ENCODE measurements around the gene PDZK1IP1. TPM values are rescaled to one million over a fixed set of nuclear protein-coding genes. Genes with fewer than 3 reads are reported as not detected.

Gene PDZK1IP1
- total and polyA plus RNA-seq, 5 donors, result 0.23 to 0.48 TPM; not detected in 3

DNA sequence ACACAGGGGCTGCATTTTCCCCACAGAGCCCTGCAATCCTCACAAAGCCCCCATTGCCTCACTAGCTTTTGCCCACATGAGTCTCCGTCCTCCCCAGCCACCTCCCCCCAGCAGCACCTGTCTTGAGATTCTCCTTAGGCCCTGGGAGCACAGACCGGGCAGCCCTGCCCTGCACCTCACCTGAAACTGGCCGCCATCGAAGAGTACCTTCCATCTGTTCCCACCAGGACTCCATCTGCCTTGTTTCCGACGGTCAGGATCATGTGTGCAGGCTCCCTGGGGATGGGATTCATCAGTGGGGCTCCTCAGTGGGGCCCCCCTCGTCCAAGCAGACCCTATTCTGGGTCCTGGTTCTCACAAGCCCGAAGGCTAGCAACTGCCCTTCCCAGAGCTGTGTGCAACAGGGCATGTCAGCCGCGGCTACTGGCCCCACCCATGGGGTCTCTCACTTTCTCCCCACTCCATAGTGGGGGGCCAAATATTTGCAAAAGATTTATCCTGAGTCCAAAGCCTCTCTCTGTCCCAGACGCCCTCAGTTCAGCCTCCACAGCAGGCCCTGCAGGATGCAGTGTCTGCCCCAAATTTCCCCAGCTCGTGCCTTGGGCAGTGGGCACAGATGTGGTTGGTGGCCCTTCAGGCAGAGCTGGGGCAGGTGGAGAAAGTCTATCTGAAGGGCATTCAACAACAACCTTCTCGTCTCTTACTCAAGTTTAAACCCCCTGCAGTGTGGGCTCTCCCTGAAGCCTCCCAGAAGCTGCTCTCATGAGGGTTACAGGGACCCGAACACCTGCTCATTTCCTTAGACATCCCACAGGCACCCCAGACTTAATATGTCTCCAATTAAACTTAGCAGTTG is 4.8 kb downstream of the PDZK1IP1 start:
- WGBS, result 80% methylated on average over 14 of the region's 14 CpGs
- DNase-seq (no peak), ATAC-seq (no peak)
- Histone ChIP-seq H3K9me3 (ENCODE audit: control insufficient read depth, low read length) (no peaks in the 10 kb centered on the region), H3K27ac (ENCODE audit: low read length) (no peak overlapping the region), H3K4me1 (ENCODE audit: control insufficient read depth, insufficient read depth, low read length) (no peaks in the 10 kb centered on the region), H3K4me3 (ENCODE audit: low read length) (no peak overlapping the region), H3K27me3 (ENCODE audit: control insufficient read depth, insufficient read depth) (no peaks in the 10 kb centered on the region)
- intact Hi-C loops (cut with DNase I), result loop anchor here in 3 of 4 donors (10.0 kb wide), 4 partner anchors 80 to 530 kb away; partner anchors contain the start of gene FOXD2 (in 1 of the 3)

DNA sequence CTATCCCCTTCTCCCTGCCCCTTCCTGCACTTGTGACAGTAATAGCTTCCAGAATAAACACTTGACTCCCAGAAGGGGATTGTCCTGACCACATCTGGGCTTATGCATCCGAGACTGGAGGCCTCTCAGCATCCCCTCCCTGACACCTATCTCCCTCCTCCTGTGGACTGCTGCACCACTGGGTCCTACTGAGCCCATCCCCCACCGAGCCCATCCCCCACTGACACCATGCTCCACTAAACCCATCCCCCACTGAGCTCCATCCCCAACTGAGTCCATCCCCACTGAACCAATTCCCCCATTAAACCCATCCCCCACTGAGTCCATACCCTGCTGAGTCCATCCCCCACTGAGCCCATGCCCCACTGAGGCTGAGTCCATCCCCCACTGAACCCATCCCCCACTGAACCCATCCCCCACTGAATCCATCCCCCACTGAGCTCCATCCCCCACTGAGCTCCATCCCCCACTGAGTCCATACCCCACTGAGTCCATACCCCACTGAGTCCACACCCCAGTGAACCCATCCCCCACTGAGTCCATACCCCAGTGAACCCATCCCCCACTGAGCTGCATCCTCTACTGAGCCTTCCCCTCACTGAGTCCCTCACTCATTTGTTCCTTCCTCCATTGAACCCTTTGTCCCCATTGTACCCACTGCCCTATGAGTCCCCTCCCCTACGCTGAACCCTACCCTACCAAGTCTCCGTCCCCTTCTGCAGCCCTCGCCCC is 5.6 kb downstream of the PDZK1IP1 start:
- no peak for ATAC-seq
- intact Hi-C loops (cut with DNase I), result loop anchor here in 3 of 4 donors (10.0 kb wide), 4 partner anchors 81 to 531 kb away; partner anchors contain the start of gene FOXD2 (in 1 of the 3)
- no peak overlapping the region for H3K27ac ChIP-seq (ENCODE audit: low read length)
- no peaks in the 10 kb centered on the region for H3K27me3 ChIP-seq (ENCODE audit: control insufficient read depth, insufficient read depth)
- 80% methylated on average over 5 of the region's 5 CpGs for WGBS
- no peaks in the 10 kb centered on the region for H3K4me1 ChIP-seq (ENCODE audit: control insufficient read depth, insufficient read depth, low read length)
- H3K9me3 ChIP-seq (ENCODE audit: control insufficient read depth, low read length), result no peaks in the 10 kb centered on the region
- H3K4me3 ChIP-seq (ENCODE audit: low read length), result no peak overlapping the region
- no peak for DNase-seq

DNA sequence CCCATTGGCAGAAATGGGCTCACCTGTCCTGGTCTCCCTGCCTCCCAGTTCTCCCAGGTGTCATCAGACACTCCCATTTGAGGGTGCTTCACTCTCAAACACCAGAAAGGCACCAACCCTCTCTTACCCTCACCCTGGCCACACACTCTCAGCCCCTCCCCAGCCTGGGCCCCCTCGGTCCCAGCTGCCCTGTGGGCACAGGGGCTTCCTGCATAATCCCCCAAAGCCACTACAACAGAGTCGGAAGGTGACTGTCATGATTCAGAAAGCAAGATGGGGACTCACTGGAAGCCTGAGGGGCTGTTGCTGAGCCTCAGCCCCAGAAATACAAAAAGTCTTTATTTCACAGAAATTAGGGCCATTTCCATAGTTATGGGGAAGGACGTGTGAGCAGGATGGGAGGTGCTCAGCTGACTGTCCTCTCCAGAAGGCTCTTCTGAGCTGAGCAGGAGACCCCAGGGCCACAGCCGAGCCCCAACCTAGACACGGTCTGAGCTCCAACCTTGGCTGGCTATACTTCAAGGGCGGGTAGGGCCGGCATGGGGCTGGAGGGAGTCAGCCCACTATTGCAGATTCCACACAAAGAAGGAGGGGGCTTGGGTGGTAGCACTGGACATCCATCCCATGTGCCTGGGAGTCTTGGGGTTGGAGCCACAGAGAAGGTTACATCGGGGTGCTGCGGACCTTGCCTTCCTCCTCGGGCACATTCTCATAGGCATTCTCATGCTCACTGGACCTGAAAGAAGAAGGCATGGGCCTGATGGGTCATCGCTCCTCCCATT is 6.3 kb downstream of the PDZK1IP1 start:
- no peaks in the 10 kb centered on the region for H3K9me3 ChIP-seq (ENCODE audit: control insufficient read depth, low read length)
- DNase-seq, result no peak
- H3K4me3 ChIP-seq (ENCODE audit: low read length), result no peak overlapping the region
- intact Hi-C loops (cut with DNase I), result loop anchor here in 3 of 4 donors (10.0 kb wide), 4 partner anchors 81 to 531 kb away; partner anchors contain the start of gene FOXD2 (in 1 of the 3)
- H3K4me1 ChIP-seq (ENCODE audit: control insufficient read depth, insufficient read depth, low read length), result no peaks in the 10 kb centered on the region
- no peak overlapping the region for H3K27ac ChIP-seq (ENCODE audit: low read length)
- no peak for ATAC-seq
- 75% methylated on average over 11 of the region's 11 CpGs for WGBS
- no peaks in the 10 kb centered on the region for H3K27me3 ChIP-seq (ENCODE audit: control insufficient read depth, insufficient read depth)

DNA sequence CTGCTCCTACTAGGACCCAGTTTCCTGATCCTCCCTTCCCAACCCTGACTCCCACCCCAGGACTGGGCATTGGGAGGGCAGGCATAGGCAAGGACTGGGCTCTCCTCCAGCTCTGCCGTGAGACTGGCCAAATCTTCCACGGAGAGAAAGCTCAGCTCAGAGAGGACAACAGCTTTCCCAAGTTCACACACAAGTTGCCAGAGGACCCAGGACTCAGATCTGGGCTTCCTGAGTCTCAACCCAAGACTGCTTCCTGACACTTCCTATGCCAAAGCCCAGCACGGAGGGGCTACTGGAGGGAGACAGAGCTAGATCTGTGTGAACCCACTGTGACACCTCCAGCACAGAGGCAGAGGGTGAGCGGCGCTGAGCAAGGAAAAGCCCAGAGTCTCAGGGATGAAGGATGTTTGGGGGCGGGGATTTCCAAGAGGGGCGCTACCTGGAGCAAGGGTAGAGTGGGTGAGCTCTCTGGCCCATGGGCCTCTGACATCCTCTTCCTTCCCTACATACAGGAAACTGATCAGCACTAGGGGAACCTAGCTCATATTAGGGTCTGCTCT is 7.1 kb downstream of the PDZK1IP1 start:
- no peaks in the 10 kb centered on the region for H3K4me1 ChIP-seq (ENCODE audit: control insufficient read depth, insufficient read depth, low read length)
- DNase-seq (no peak), ATAC-seq (no peak)
- H3K27me3 ChIP-seq (ENCODE audit: control insufficient read depth, insufficient read depth), result no peaks in the 10 kb centered on the region
- 51% methylated on average over 7 of the region's 7 CpGs for WGBS
- H3K9me3 ChIP-seq (ENCODE audit: control insufficient read depth, low read length), result no peaks in the 10 kb centered on the region
- H3K4me3 ChIP-seq (ENCODE audit: low read length), result no peak overlapping the region
- intact Hi-C loops (cut with DNase I), result loop anchor here in 3 of 4 donors (10.0 kb wide), 4 partner anchors 82 to 532 kb away; partner anchors contain the start of gene FOXD2 (in 1 of the 3)
- no peak overlapping the region for H3K27ac ChIP-seq (ENCODE audit: low read length)

DNA sequence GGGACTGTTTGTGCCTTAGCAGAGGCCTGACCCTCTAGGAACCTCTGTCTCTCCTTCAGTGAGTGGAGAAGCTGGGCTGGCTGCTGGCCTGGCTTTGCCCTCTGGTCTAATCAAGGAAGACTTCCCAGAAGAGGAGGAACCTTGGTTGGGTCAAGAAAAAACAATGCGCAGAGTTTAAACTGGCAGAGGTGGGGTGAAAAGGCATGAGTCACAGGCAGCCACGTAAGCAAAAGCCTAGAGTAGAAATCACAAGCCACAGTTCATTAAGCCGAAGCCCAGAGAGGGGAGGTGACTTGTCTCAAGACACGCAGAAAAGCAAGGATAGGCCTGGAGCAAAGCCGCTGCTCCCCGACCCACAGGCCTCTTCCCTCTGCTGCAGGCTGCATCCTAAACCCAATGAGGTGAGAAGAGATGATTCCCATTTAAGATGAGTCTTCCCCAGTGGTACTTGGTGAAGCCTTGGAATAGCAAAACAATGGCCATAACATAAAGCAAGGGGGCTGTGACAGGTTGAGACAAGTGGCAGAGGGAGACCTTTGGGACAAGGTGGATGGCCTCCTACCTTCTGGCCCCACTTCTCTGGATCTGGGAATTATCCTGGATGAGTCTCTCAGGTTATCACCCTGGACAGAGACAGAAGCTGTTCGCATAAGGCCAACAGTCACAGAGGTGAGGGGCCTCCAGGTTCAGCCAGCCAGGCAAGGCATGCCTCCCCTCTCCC is 7.7 kb downstream of the PDZK1IP1 start:
- Histone ChIP-seq H3K9me3 (ENCODE audit: control insufficient read depth, low read length) (no peaks in the 10 kb centered on the region), H3K27me3 (ENCODE audit: control insufficient read depth, insufficient read depth) (no peaks in the 10 kb centered on the region), H3K4me1 (ENCODE audit: control insufficient read depth, insufficient read depth, low read length) (no peaks in the 10 kb centered on the region), H3K27ac (ENCODE audit: low read length) (no peak overlapping the region), H3K4me3 (ENCODE audit: low read length) (no peak overlapping the region)
- DNase-seq (no peak), ATAC-seq (no peak)
- WGBS, result 76% methylated on average over 7 of the region's 7 CpGs
- intact Hi-C loops (cut with DNase I), result loop anchor here in 3 of 4 donors (10.0 kb wide), 4 partner anchors 83 to 533 kb away; partner anchors contain the start of gene FOXD2 (in 1 of the 3)

DNA sequence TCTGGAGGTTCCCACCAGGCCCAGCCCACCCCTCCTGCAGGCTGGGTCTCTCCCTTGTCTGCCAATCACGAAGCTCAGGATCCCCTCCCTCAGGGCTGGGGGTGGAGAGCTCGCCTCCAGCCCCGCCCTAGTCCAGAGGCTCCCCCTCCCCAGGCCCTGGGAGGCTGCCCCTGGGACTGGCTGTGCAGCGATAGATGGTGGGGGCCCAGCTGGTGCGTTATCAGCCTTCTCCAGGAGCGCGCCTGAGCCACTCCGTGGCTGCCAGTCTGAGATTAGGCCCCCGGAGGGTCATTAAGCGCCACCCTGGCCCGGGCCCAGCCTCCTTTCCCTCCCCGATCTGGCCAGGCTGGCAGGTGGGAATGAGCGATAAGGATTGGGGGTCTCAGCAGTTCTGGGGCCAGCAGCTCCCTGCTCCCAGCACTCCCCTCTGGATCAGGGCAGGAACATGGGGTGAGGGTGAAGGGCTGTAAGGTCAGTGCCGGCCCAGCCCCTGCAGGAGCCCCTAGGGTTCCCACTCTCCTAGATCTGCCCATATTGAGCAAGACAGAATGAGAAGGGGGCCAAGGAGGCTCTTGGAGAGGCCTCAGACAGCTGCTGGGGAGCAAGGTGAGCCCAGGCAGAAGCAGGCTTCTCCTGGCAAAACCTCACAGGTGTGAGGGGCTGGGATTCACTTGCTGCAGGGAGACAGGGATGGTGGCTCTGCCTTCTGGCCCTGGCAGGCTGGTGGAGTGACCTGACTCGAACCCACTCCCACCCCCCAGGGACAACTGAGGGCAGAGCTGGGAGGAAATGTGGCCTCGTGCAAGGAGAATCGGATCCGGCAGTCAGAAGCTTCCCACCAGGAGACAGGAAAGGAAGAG is 8.5 kb downstream of the PDZK1IP1 start:
- DNase-seq (no peak), ATAC-seq (no peak)
- Histone ChIP-seq H3K4me3 (ENCODE audit: low read length) (no peak overlapping the region), H3K27me3 (ENCODE audit: control insufficient read depth, insufficient read depth) (no peaks in the 10 kb centered on the region), H3K9me3 (ENCODE audit: control insufficient read depth, low read length) (no peaks in the 10 kb centered on the region), H3K4me1 (ENCODE audit: control insufficient read depth, insufficient read depth, low read length) (no peaks in the 10 kb centered on the region), H3K27ac (ENCODE audit: low read length) (no peak overlapping the region)
- intact Hi-C loops (cut with DNase I), result loop anchor here in 3 of 4 donors (10.0 kb wide), 4 partner anchors 83 to 533 kb away; partner anchors contain the start of gene FOXD2 (in 1 of the 3)
- 40% methylated on average over 18 of the region's 18 CpGs for WGBS

DNA sequence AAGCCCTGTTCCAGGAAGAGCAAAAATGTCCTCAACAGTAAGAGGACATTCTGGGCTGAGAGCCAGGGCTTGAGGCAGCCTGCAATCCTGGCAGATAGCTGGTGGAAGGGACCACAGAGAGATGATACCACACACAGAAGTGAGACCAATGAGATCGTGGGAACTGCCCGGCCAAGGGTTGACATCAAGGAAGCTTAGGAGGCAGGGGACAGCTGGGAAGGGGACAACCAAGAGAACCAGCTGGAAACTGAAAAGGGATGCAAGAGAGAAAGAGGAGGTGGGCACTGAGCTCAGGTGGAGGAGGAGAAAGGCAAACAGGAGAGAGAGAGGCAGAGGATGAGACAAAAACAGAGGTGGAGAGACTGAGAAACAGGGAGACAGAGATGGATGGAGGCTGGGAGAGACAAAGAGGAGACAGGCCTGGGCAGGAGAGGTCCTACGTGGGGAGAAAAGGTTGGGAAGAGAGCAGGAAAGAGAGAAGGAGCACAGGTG is 9.2 kb downstream of the PDZK1IP1 start:
- 38% methylated on average over 3 of the region's 3 CpGs for WGBS
- H3K4me1 ChIP-seq (ENCODE audit: control insufficient read depth, insufficient read depth, low read length), result no peaks in the 10 kb centered on the region
- no peaks in the 10 kb centered on the region for H3K9me3 ChIP-seq (ENCODE audit: control insufficient read depth, low read length)
- H3K27ac ChIP-seq (ENCODE audit: low read length), result no peak overlapping the region
- DNase-seq (no peak), ATAC-seq (no peak)
- no peak overlapping the region for H3K4me3 ChIP-seq (ENCODE audit: low read length)
- H3K27me3 ChIP-seq (ENCODE audit: control insufficient read depth, insufficient read depth), result no peaks in the 10 kb centered on the region
- intact Hi-C loops (cut with DNase I), result loop anchor here in 3 of 4 donors (10.0 kb wide), 4 partner anchors 84 to 534 kb away; partner anchors contain the start of gene FOXD2 (in 1 of the 3)

DNA sequence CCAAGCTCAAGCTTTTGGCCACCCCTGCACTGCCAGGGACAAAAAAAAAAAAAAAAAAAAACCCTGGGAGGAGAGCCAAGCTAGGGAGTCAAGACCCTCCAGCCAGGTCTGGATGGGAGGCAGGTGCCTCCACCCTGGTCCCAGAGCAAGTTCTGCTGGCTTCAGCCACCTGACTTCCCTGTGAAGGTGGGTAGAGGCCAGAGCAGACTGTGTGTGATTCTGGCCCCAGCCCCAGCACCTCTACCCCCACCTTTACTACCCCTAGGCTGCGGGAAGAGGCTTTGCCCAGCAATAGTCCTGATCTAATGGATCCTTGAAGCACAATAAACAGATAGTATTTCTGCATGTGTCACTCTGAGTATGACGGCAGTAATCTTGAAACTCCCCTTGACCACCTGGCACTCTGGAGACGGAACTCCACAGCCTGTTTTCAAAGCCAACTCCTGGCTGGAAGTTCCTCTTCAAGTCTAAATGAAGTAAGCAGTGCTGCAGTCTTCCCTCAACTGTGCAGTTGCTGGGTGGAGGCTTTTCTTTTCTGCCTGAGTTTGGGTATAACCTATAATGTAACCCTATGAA is 9.8 kb downstream of the PDZK1IP1 start:
- ATAC-seq (no peak), DNase-seq (no peak)
- intact Hi-C loops (cut with DNase I), result loop anchor here in 3 of 4 donors (5.0 to 10.0 kb wide), 5 partner anchors 85 to 535 kb away; partner anchors contain the start of gene FOXD2 (in 1 of the 3)
- 52% methylated on average over 3 of the region's 3 CpGs for WGBS
- Histone ChIP-seq H3K27ac (ENCODE audit: low read length) (no peak overlapping the region), H3K27me3 (ENCODE audit: control insufficient read depth, insufficient read depth) (no peaks in the 10 kb centered on the region), H3K9me3 (ENCODE audit: control insufficient read depth, low read length) (no peaks in the 10 kb centered on the region), H3K4me1 (ENCODE audit: control insufficient read depth, insufficient read depth, low read length) (no peaks in the 10 kb centered on the region), H3K4me3 (ENCODE audit: low read length) (no peak overlapping the region)
